IgD-negative memory B cell (primary cell): ENCODE data around the gene CEP135. TPM values are rescaled to one million over a fixed set of nuclear protein-coding genes. Genes with fewer than 3 reads are reported as not detected.

Experiments
- H3K27ac Mint-ChIP-seq, 3 donors: one replicate each; pipeline ENCODE4 v1.8.0; 2020 to 2022; ENCODE audit warnings: mild to moderate bottlenecking in 3 of 3, mixed read lengths in 3 of 3, moderate library complexity in 1 of 3
- H3K27me3 Mint-ChIP-seq: one replicate; pipeline ENCODE4 v1.8.0; 2021; ENCODE audit warnings: mixed read lengths
- H3K36me3 Mint-ChIP-seq: one replicate; pipeline ENCODE4 v1.8.0; 2020; ENCODE audit warnings: mild to moderate bottlenecking, mixed read lengths
- H3K4me1 Mint-ChIP-seq, 3 donors: one replicate each; pipeline ENCODE4 v1.8.0; 2020 to 2022; ENCODE audit warnings: mixed read lengths in 3 of 3, mild to moderate bottlenecking in 1 of 3
- H3K4me3 Mint-ChIP-seq, 4 donors: one replicate each; pipeline ENCODE4 v1.8.0; 2020 to 2022; ENCODE audit warnings: mild to moderate bottlenecking in 4 of 4, mixed read lengths in 4 of 4, moderate library complexity in 3 of 4
- H3K9me3 Mint-ChIP-seq, 3 donors: one replicate each; pipeline ENCODE4 v1.8.0; 2020 to 2021; ENCODE audit warnings: mixed read lengths in 3 of 3, mild to moderate bottlenecking in 1 of 3
- polyA plus RNA-seq: library from polyadenylated mRNA; unstranded; fragments of 300-500 nt; fragmentation: Illumina TruSeq; gene quantifications from one replicate; pipeline ENCODE4 v1.2.3, GENCODE V29; 2021

CEP135 gene
- 12.5 TPM for polyA plus RNA-seq

DNA sequence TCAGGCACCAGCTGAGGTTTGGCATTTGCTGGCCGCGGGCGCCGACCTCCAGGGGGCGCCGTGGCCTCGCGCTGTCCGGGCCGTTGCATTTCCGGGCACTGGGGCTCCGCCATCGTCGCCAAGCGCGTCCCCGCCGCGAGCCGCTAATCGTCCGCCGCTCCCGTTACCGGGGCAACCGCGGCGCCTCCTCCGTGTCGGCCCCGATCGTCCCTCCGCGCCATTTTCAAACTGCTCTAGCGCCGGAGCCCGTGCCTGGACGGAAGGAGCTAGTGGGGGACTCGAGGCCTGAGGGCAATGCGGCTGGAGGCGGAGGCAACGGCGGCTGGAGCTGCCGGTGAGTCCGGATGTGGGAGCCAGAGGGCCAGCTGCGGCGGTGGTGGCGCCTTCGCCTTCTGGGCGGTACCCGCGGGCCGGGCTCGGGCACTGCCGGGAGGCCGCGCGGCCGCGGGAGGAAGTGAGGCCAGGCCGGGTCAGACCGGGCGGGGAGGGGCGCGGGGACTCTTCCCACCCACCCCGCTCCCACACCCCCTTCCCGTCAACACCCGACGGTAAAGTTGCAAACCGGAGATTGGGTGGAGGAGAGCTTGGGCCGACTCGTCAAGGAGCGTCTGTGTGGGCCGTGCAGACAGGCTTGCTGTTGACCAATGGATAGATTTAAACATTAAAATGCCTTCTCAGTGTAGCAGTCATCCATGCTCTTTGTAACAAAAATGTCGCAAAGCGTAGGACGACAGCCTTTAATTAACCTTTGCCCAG, at the start of gene CEP135:
Gene CEP135 (plus strand): TSS at position 220 of the 756 bp plus-strand sequence. CDS start 3,186 bp downstream, outside the sequence.
- Mint-ChIP-seq H3K27ac (peak within 1 kb of the TSS; percentile 98 to 100 (median 99)), H3K4me3 (peak within 1 kb of the TSS; percentile 91 to 99 (median 96)), H3K27me3 (no peaks in the 10 kb centered on the region), H3K9me3 (peaks cover 0 to 3% (median 0%) of the 10 kb centered on the region in 3 donors), H3K36me3 (peaks cover 9% of the 10 kb centered on the region), H3K4me1 (peaks cover 33 to 43% (median 37%) of the 10 kb centered on the region in 3 donors)

DNA sequence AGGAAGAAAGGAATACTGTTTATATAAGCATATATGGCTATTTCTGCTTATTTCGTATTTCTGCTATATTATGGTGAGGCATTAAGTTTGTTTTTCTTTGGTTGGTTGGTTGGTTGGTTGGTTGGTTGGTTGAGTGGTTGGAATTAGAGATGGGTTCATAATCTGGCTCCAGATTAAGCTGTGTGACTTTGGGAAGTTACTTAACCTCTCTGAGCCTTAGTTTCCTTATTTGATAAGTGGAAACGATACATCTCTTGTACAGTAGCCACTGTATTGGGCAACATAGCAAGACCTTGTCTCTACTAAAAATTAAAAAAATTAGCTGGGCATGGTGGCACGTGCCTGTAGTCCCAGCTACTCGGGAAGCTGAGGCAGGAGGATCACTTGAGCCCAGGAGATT, 46.1 kb upstream of the CEP135 start:
- no peaks in the 10 kb centered on the region for H3K9me3 Mint-ChIP-seq
- H3K27me3 Mint-ChIP-seq, result no peaks in the 10 kb centered on the region
- H3K4me1 Mint-ChIP-seq, result peaks cover 0 to 7% (median 5%) of the 10 kb centered on the region in 3 donors
- peak overlapping the region in 1 of 3 donors; percentile 53 for H3K27ac Mint-ChIP-seq
- no peak overlapping the region for H3K4me3 Mint-ChIP-seq
- H3K36me3 Mint-ChIP-seq, result peaks cover 7% of the 10 kb centered on the region

DNA sequence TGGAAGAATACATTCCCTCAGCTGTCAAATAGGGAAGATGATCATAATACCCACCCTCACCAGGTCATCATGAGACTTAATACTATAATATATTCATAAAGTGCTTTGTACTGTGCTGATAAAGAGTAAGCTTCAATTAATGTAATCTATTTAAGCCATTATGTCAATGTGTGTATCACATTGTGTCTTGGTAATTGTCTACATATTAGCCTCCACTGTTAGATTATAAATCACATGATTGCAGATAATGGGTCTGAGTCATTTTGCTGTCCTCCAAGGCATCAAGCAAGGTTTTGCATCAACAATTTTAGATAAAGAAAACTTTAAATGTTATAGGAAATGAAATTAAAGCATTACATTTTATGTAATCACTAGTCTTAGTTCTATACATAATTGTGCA, 45.2 kb upstream of the CEP135 start:
- H3K4me3 Mint-ChIP-seq, result no peak overlapping the region
- H3K27me3 Mint-ChIP-seq, result no peaks in the 10 kb centered on the region
- peaks cover 7% of the 10 kb centered on the region for H3K36me3 Mint-ChIP-seq
- H3K27ac Mint-ChIP-seq, result no peak overlapping the region
- no peaks in the 10 kb centered on the region for H3K9me3 Mint-ChIP-seq
- H3K4me1 Mint-ChIP-seq, result peaks cover 0 to 7% (median 5%) of the 10 kb centered on the region in 3 donors

- H3K9me3 Mint-ChIP-seq, result no peaks in the 10 kb centered on the region
- H3K27ac Mint-ChIP-seq, result no peak overlapping the region
- H3K4me1 Mint-ChIP-seq, result peaks cover 0 to 7% (median 5%) of the 10 kb centered on the region in 3 donors
- H3K27me3 Mint-ChIP-seq, result no peaks in the 10 kb centered on the region
- H3K36me3 Mint-ChIP-seq, result peaks cover 9% of the 10 kb centered on the region
- no peak overlapping the region for H3K4me3 Mint-ChIP-seq
Measured at GRCh38 chr4:55904576-55904975, 44.2 kb upstream of the CEP135 start.

GRCh38 chr4:55906323-55906722, 42.4 kb upstream of the CEP135 start:
- H3K27me3 Mint-ChIP-seq, result no peaks in the 10 kb centered on the region
- no peak overlapping the region for H3K4me3 Mint-ChIP-seq
- peaks cover 0 to 7% (median 5%) of the 10 kb centered on the region in 3 donors for H3K4me1 Mint-ChIP-seq
- H3K27ac Mint-ChIP-seq, result peak overlapping the region in 1 of 3 donors; percentile 57
- no peaks in the 10 kb centered on the region for H3K9me3 Mint-ChIP-seq
- peaks cover 9% of the 10 kb centered on the region for H3K36me3 Mint-ChIP-seq

DNA sequence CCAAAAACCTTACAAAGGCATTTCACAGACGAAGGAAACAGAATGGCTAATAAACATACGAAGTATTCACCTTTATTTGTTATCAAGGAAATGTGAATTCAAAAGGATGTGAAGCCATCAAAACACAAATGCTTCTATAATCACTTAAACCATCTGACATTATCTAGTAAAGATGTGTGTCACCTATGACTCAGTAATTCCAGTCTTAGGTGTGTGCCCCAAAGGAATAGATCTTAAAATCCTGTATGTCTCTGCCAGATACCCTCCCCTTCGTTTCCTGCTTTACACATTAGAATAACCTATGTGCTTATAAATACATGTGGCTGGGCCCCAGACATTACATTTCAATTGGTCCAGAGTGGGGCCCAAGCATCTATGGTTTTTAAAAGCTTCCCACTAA, 41.8 kb upstream of the CEP135 start:
- Mint-ChIP-seq H3K36me3 (peaks cover 9% of the 10 kb centered on the region), H3K4me1 (peaks cover 0 to 7% (median 5%) of the 10 kb centered on the region in 3 donors), H3K27me3 (no peaks in the 10 kb centered on the region), H3K9me3 (no peaks in the 10 kb centered on the region), H3K27ac (peak overlapping the region in 2 of 3 donors; percentile 9 to 57), H3K4me3 (no peak overlapping the region)

DNA sequence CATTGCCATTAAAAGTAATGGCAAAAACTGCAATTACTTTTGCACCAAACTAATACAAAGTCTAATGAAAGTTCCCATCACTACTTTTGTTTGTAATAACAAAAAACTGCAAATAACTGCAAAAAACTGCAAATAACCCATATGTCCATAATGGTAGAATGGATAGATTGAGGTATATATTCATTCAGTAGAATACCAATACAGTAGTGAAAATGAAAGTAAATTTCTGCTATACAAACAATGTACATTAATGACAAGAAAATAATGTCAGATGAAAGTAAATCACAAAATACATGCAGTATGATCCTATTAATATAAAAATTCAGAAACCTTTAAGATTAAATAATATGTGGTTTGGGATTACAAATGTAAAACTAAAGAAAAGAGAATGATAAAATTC, 41.3 kb upstream of the CEP135 start:
- peaks cover 6% of the 10 kb centered on the region for H3K36me3 Mint-ChIP-seq

DNA sequence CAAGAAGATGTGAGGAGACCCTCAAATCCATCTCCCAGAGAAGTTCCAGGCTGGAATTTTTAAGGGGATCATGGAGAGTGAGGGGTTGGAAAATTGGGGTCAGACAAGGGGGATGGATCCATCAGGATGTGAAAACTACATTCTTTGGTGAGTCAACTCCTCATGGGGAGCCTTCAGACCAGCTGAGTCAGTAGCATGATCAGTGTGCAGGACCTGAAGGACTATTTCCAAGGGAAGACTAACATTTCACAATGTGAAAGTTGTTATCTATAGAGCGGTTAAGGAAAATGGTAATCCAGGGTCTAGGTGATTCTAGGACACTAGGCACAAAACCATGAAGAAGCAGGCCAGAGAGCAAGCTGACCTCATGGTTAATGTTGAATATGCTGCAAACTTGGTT, 38.6 kb upstream of the CEP135 start:
- H3K27ac Mint-ChIP-seq, result no peak overlapping the region
- peaks cover 0 to 5% (median 4%) of the 10 kb centered on the region in 3 donors for H3K4me1 Mint-ChIP-seq
- H3K27me3 Mint-ChIP-seq, result no peaks in the 10 kb centered on the region
- H3K4me3 Mint-ChIP-seq, result no peak overlapping the region
- H3K36me3 Mint-ChIP-seq, result peaks cover 2% of the 10 kb centered on the region
- H3K9me3 Mint-ChIP-seq, result peaks cover 0 to 3% (median 2%) of the 10 kb centered on the region in 3 donors

More for the DNA sequence above, 41.3 kb upstream of the CEP135 start:
- H3K4me1 Mint-ChIP-seq, result peaks cover 0 to 5% (median 5%) of the 10 kb centered on the region in 3 donors
- H3K27me3 Mint-ChIP-seq, result no peaks in the 10 kb centered on the region
- peak overlapping the region in 1 of 3 donors; percentile 9 for H3K27ac Mint-ChIP-seq
- no peaks in the 10 kb centered on the region for H3K9me3 Mint-ChIP-seq
- H3K4me3 Mint-ChIP-seq, result peak overlapping the region in 1 of 4 donors; percentile 53

DNA sequence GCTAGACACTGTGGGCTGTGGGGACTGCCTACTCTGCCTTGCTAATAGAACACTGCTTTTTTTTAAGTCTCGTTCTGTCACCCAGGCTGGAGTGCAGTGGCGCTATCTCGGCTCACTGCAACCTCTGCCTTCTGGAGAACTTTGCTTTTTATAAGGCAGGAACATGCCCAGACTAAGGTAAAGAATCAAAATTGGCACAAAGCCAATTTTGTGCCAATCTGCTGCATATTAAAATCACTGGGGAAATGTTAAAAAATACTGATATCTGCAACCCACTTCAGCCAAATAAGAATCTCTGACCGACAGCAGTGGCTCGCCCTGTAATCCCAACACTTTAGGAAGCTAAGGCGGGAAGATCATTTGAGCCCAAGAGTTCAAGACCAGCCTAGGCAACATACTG, 36.5 kb upstream of the CEP135 start:
- H3K9me3 Mint-ChIP-seq, result peaks cover 0 to 3% (median 2%) of the 10 kb centered on the region in 3 donors
- peaks cover 0 to 2% (median 0%) of the 10 kb centered on the region in 3 donors for H3K4me1 Mint-ChIP-seq
- peaks cover 3% of the 10 kb centered on the region for H3K36me3 Mint-ChIP-seq
- no peak overlapping the region for H3K27ac Mint-ChIP-seq
- no peak overlapping the region for H3K4me3 Mint-ChIP-seq
- no peaks in the 10 kb centered on the region for H3K27me3 Mint-ChIP-seq

GRCh38 chr4:55920571-55920970, 28.2 kb upstream of the CEP135 start:
- Mint-ChIP-seq H3K9me3 (peaks cover 0 to 1% (median 0%) of the 10 kb centered on the region in 3 donors), H3K4me3 (no peak overlapping the region), H3K27ac (no peak overlapping the region), H3K36me3 (peaks cover 2% of the 10 kb centered on the region), H3K4me1 (no peaks in the 10 kb centered on the region), H3K27me3 (no peaks in the 10 kb centered on the region)

DNA sequence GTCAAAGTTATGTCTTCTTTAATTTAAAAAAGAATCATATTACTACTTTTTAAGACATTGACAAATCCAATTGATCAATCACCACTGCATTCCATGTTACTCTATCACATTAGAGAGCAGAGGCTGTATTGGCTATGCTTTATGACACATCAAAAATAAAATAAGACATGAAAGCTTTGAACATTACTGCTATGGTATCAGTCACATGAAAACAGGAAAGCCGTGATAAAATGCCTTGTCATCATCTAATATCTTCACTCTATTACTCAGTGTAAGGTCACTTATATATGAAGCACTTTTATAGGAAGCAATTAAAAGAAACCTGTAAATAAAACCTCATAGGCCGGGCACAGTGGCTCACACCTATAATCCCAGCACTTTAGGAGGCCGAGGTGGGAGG, 27.7 kb upstream of the CEP135 start:
- H3K27me3 Mint-ChIP-seq, result no peaks in the 10 kb centered on the region
- H3K27ac Mint-ChIP-seq, result no peak overlapping the region
- no peaks in the 10 kb centered on the region for H3K4me1 Mint-ChIP-seq
- peaks cover 3% of the 10 kb centered on the region for H3K36me3 Mint-ChIP-seq
- H3K4me3 Mint-ChIP-seq, result no peak overlapping the region
- H3K9me3 Mint-ChIP-seq, result peaks cover 0 to 1% (median 0%) of the 10 kb centered on the region in 3 donors

GRCh38 chr4:55925241-55925640, 23.5 kb upstream of the CEP135 start:
- no peaks in the 10 kb centered on the region for H3K27me3 Mint-ChIP-seq
- H3K9me3 Mint-ChIP-seq, result peaks cover 0 to 3% (median 1%) of the 10 kb centered on the region in 3 donors

GRCh38 chr4:55926610-55927009, 22.1 kb upstream of the CEP135 start:
- no peak overlapping the region for H3K4me3 Mint-ChIP-seq
- no peaks in the 10 kb centered on the region for H3K27me3 Mint-ChIP-seq
- H3K36me3 Mint-ChIP-seq, result peaks cover 5% of the 10 kb centered on the region
- H3K27ac Mint-ChIP-seq, result no peak overlapping the region
- peaks cover 0 to 3% (median 1%) of the 10 kb centered on the region in 3 donors for H3K9me3 Mint-ChIP-seq
- H3K4me1 Mint-ChIP-seq, result peaks cover 0 to 6% (median 0%) of the 10 kb centered on the region in 3 donors

More at GRCh38 chr4:55925241-55925640, 23.5 kb upstream of the CEP135 start:
- no peak overlapping the region for H3K27ac Mint-ChIP-seq
- no peak overlapping the region for H3K4me3 Mint-ChIP-seq
- peaks cover 5% of the 10 kb centered on the region for H3K36me3 Mint-ChIP-seq
- peaks cover 0 to 6% (median 0%) of the 10 kb centered on the region in 3 donors for H3K4me1 Mint-ChIP-seq

- H3K4me3 Mint-ChIP-seq, result no peak overlapping the region
- no peak overlapping the region for H3K27ac Mint-ChIP-seq
- no peaks in the 10 kb centered on the region for H3K27me3 Mint-ChIP-seq
- H3K9me3 Mint-ChIP-seq, result peaks cover 0 to 3% (median 1%) of the 10 kb centered on the region in 3 donors
- peaks cover 0 to 6% (median 0%) of the 10 kb centered on the region in 3 donors for H3K4me1 Mint-ChIP-seq
- H3K36me3 Mint-ChIP-seq, result peaks cover 5% of the 10 kb centered on the region
Measured at GRCh38 chr4:55927803-55928437, 20.8 kb upstream of the CEP135 start.

DNA sequence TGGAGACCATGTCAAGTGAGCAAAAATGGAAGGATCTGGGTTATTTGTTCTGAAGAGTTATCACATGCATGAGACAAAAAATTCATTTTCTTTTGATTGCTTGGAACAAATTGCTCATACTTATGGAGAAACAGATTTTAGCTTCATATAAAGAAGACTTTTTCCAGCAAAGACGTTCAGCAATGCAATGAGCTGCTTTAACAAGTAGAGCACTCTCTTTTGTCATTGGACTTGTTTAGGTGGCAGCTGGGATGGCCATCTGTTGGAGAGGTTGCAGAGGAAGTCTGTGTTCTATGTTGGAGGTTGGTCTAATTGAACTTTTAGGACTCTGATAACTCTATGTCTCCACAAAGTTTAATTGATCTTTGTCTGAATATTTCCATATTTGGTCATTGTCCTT, 19.9 kb upstream of the CEP135 start:
- H3K27ac Mint-ChIP-seq, result no peak overlapping the region
- H3K27me3 Mint-ChIP-seq, result no peaks in the 10 kb centered on the region
- H3K9me3 Mint-ChIP-seq, result peaks cover 0 to 3% (median 0%) of the 10 kb centered on the region in 3 donors
- H3K4me3 Mint-ChIP-seq, result no peak overlapping the region
- H3K36me3 Mint-ChIP-seq, result peaks cover 5% of the 10 kb centered on the region
- peaks cover 0 to 6% (median 0%) of the 10 kb centered on the region in 3 donors for H3K4me1 Mint-ChIP-seq
